Activated CD8-positive, alpha-beta memory T cell treated with anti-CD3 and anti-CD28 coated beads, Interleukin-2, amount 10 ng/mL, durations not matched to agents 7 days and 5 days (primary cell): Measurements from ENCODE around the gene PHF21B. TPM values are rescaled to one million over a fixed set of nuclear protein-coding genes. Genes with fewer than 3 reads are reported as not detected.

Experiments used
- ATAC-seq: fragments of 150-1000 bp; cut with Tn5 transposase; one replicate; pipeline ENCODE4 v1.10.0; 2021; ENCODE audit warnings: moderate library complexity
- CTCF ChIA-PET: fragments of 350-600 bp; sonication (Branson Sonifier 250); formaldehyde crosslinking; loops from one replicate; lab custom pipeline; 2021; ENCODE audit warnings: antibody characterized with exemption; lab: Charles Lee
- DNase-seq: peaks from one replicate; pipeline ENCODE4 v3.0.0-alpha.2; 2020
- H3K27ac Mint-ChIP-seq: one replicate; pipeline ENCODE4 v1.8.0; 2021; ENCODE audit warnings: mild to moderate bottlenecking, mixed read lengths
- H3K27me3 Mint-ChIP-seq: one replicate; pipeline ENCODE4 v1.8.0; 2021; ENCODE audit warnings: mixed read lengths
- H3K36me3 Mint-ChIP-seq: one replicate; pipeline ENCODE4 v1.8.0; 2021; ENCODE audit warnings: mild to moderate bottlenecking, mixed read lengths
- H3K4me1 Mint-ChIP-seq: one replicate; pipeline ENCODE4 v1.8.0; 2021; ENCODE audit warnings: mixed read lengths
- H3K4me3 Mint-ChIP-seq: one replicate; pipeline ENCODE4 v1.8.0; 2021; ENCODE audit warnings: mild to moderate bottlenecking, moderate library complexity, mixed read lengths
- H3K9me3 Mint-ChIP-seq: one replicate; pipeline ENCODE4 v1.8.0; 2022; ENCODE audit warnings: low read depth, mixed read lengths
- total RNA-seq, 2 experiments: library from RNA; stranded (reverse); gene quantifications; one replicate each; pipeline ENCODE4 v1.2.3, GENCODE V29; 2021

The PHF21B gene
- total RNA-seq, 2 experiments from 2014 or later = 0.84 to 0.93 TPM

- H3K9me3 Mint-ChIP-seq = no peaks in the 10 kb centered on the region
- ATAC-seq (no peak), DNase-seq (no peak)
- CTCF ChIA-PET = no interaction called here
- H3K4me3 Mint-ChIP-seq = peak overlapping the region; percentile 9
- H3K36me3 Mint-ChIP-seq = no peaks in the 10 kb centered on the region
- H3K4me1 Mint-ChIP-seq = peaks cover 13% of the 10 kb centered on the region
- no peak overlapping the region for H3K27ac Mint-ChIP-seq
- peaks cover 64% of the 10 kb centered on the region for H3K27me3 Mint-ChIP-seq
Observed at GRCh38 chr22:45007391-45008185, 2.2 kb downstream of the PHF21B start.

DNA sequence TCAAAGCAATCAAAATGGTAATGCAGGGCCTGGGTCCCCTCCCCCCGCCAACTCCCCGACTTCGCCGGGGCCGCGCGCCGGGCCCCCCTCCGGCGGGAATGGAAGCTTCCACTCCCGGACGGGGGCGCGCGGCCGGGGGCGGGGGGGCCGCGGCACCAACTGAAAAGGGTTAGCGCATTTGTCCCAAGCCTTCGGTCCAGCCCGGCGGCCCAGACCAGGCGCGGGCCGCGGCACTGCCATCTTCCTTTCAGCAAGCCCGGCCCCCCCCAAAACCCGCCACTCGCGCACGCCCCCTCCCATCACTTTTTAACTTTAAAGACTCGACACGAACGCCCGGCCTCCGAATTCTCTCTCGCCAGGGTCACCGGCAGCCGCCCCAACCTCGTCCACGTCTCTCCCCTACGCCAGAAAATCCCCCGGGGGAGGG is 2.8 kb downstream of the PHF21B start:
- Mint-ChIP-seq H3K9me3 (no peaks in the 10 kb centered on the region), H3K4me1 (peaks cover 13% of the 10 kb centered on the region), H3K27ac (no peak overlapping the region), H3K27me3 (peaks cover 58% of the 10 kb centered on the region), H3K36me3 (no peaks in the 10 kb centered on the region), H3K4me3 (no peak overlapping the region)
- CTCF ChIA-PET = no interaction called here
- no peak for DNase-seq
- no peak for ATAC-seq

- DNase-seq = no peak
- no peaks in the 10 kb centered on the region for H3K36me3 Mint-ChIP-seq
- H3K9me3 Mint-ChIP-seq = no peaks in the 10 kb centered on the region
- peaks cover 51% of the 10 kb centered on the region for H3K27me3 Mint-ChIP-seq
- H3K4me3 Mint-ChIP-seq = no peak overlapping the region
- ATAC-seq = no peak
- H3K4me1 Mint-ChIP-seq = peaks cover 13% of the 10 kb centered on the region
- H3K27ac Mint-ChIP-seq = no peak overlapping the region
- CTCF ChIA-PET = no interaction called here
Observed at GRCh38 chr22:45006111-45006963, 3.5 kb downstream of the PHF21B start.

DNA sequence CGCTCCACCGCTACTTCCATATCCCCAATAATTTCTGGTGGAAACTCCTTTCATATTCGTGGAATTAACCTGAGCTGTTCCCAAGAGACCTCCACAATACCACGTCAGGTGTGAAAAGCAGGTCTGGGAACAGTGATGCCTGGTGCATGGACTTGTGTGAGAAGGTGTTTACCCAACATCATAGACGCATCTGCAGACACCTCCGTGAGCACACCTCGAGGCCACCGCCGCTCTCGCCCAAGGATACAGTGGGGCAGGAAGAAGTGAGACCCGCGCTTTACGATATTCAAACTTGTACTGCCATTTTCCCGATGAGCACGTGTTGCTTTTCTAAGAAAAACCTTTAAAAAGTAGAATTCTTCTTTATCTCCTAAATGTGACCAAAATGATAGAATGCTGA is 8.2 kb downstream of the PHF21B start:
- DNase-seq (no peak), ATAC-seq (no peak)
- Mint-ChIP-seq H3K36me3 (no peaks in the 10 kb centered on the region), H3K9me3 (no peaks in the 10 kb centered on the region), H3K4me3 (no peak overlapping the region), H3K27ac (no peak overlapping the region), H3K27me3 (peaks cover 29% of the 10 kb centered on the region), H3K4me1 (peaks cover 5% of the 10 kb centered on the region)
- CTCF ChIA-PET = no interaction called here

- ATAC-seq (no peak), DNase-seq (no peak)
- CTCF ChIA-PET = no interaction called here
- H3K4me1 Mint-ChIP-seq = no peaks in the 10 kb centered on the region
- H3K27ac Mint-ChIP-seq = no peak overlapping the region
- H3K36me3 Mint-ChIP-seq = no peaks in the 10 kb centered on the region
- H3K4me3 Mint-ChIP-seq = no peak overlapping the region
- no peaks in the 10 kb centered on the region for H3K9me3 Mint-ChIP-seq
- H3K27me3 Mint-ChIP-seq = peaks cover 15% of the 10 kb centered on the region
Observed at GRCh38 chr22:45000330-45000729, 9.5 kb downstream of the PHF21B start.

DNA sequence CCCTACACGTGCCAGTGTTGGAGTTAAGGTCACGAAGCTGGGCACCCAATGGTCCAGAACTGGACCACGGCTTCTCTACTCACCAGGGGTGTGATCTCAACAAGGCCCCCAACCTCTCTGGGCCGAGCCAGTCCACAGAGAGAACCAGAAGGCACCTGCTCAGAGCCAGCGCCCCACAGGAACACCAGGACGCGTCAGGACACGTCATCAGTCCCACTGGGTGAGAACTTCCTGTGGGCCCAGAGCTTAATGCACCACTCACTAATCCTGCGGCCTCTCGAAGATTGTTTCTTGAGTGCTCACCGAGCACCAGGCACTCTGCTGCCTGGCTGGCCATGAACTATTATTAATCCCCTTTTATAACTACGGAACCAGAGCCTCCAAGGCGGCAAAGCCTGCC is 10.1 kb downstream of the PHF21B start:
- DNase-seq = no peak
- Mint-ChIP-seq H3K27me3 (peaks cover 9% of the 10 kb centered on the region), H3K36me3 (no peaks in the 10 kb centered on the region), H3K4me3 (no peak overlapping the region), H3K27ac (no peak overlapping the region), H3K4me1 (no peaks in the 10 kb centered on the region), H3K9me3 (no peaks in the 10 kb centered on the region)
- ATAC-seq = no peak
- CTCF ChIA-PET = no interaction called here

DNA sequence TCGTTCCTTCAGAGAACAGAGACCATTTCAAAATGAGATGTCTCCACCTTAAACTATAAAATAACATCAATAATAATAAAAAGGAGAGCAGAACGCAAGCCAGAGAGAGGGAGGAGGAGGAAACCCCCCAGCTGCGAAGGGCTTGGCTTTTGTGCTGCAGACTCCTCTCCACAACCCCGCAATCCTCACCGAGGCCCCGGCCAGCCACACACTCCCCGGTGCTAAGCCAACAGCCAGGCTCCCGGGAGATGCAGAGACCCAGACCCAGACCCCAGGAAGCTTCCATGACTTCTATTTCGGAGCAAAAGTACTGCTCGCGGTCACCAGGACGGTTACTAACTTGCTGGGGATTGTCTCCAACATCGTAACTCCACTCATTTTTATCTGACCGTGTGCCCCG is 10.6 kb downstream of the PHF21B start:
- Mint-ChIP-seq H3K36me3 (no peaks in the 10 kb centered on the region), H3K4me1 (no peaks in the 10 kb centered on the region), H3K27me3 (peaks cover 4% of the 10 kb centered on the region), H3K4me3 (no peak overlapping the region), H3K9me3 (no peaks in the 10 kb centered on the region), H3K27ac (no peak overlapping the region)
- ATAC-seq (no peak), DNase-seq (no peak)
- CTCF ChIA-PET = interaction anchor here (1.2 kb wide), 1 partner anchor 178 kb away, joined by 3 read pairs; no protein-coding TSS in a partner anchor

DNA sequence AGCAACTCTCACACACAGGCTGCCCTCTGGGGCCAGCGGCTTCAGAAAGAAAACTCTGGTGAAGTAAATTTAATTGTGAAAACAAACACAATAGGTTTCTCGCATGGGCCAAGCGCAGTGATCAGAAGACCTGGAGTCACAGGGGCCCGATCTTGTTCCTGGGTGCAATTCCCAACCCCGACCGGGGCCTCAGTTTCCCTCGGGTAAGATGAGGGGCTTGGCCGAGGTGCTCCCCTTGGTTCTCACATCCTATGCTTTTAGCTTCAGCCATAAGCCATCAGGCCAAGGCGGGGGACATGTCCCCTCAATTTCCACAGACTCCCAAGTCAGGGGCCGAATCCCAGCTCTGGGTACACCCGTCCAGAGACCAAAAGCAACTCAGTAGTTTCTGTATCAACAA is 11.5 kb downstream of the PHF21B start:
- CTCF ChIA-PET = interaction anchor here (1.2 kb wide), 1 partner anchor 178 kb away, joined by 3 read pairs; no protein-coding TSS in a partner anchor
- no peak for DNase-seq
- Mint-ChIP-seq H3K36me3 (no peaks in the 10 kb centered on the region), H3K9me3 (no peaks in the 10 kb centered on the region), H3K4me1 (no peaks in the 10 kb centered on the region), H3K4me3 (no peak overlapping the region), H3K27me3 (no peaks in the 10 kb centered on the region), H3K27ac (no peak overlapping the region)
- no peak for ATAC-seq

DNA sequence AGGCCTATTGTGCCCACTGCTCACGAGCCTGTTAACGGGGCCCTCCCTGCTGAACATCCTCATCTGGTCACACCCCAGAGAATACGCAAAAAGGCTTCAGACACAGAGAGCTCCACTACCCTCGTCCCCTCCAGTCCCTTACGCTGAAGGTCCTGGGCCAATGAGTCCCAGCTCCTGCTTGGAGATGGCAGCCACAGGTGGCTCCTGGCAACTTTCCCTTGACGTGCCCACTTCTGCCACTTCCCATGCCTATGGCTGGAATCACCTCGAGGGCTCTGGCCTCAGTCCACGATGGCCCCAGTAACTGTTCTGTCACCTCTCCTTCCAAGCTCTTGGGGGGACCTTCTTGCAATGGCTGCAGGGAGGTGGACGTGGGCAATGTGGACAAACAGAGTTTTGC is 12.7 kb downstream of the PHF21B start:
- no peak overlapping the region for H3K4me3 Mint-ChIP-seq
- H3K9me3 Mint-ChIP-seq = no peaks in the 10 kb centered on the region
- H3K36me3 Mint-ChIP-seq = no peaks in the 10 kb centered on the region
- no peak for ATAC-seq
- no peaks in the 10 kb centered on the region for H3K27me3 Mint-ChIP-seq
- CTCF ChIA-PET = no interaction called here
- H3K4me1 Mint-ChIP-seq = no peaks in the 10 kb centered on the region
- no peak overlapping the region for H3K27ac Mint-ChIP-seq
- no peak for DNase-seq

GRCh38 chr22:44996648-44997047 is 13.2 kb downstream of the PHF21B start:
- CTCF ChIA-PET = no interaction called here
- H3K27me3 Mint-ChIP-seq = no peaks in the 10 kb centered on the region
- ATAC-seq (no peak), DNase-seq (no peak)
- H3K27ac Mint-ChIP-seq = no peak overlapping the region
- no peaks in the 10 kb centered on the region for H3K4me1 Mint-ChIP-seq
- H3K9me3 Mint-ChIP-seq = no peaks in the 10 kb centered on the region
- H3K4me3 Mint-ChIP-seq = no peak overlapping the region
- H3K36me3 Mint-ChIP-seq = no peaks in the 10 kb centered on the region

DNA sequence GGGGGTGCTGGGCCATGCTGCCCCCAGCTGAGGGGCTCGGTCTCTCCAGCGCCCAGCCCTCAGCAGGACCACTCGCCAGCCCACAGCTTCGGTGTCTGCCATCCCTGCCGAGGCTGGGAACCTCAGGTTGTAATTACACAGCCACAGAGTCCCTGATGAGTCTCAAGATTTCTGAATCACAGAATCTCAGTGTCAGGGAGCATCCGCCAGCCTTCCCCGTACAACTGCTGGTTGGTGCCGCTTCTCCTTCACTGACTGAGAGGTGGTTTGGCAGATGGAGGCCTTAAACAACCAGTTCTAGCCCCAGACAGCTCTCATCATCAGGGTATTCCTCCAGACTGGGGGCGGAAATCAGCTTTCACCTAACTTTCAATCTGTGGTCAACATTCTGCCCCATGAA is 13.7 kb downstream of the PHF21B start:
- H3K27ac Mint-ChIP-seq = no peak overlapping the region
- H3K27me3 Mint-ChIP-seq = no peaks in the 10 kb centered on the region
- no peaks in the 10 kb centered on the region for H3K36me3 Mint-ChIP-seq
- H3K4me1 Mint-ChIP-seq = no peaks in the 10 kb centered on the region
- DNase-seq (no peak), ATAC-seq (no peak)
- no peaks in the 10 kb centered on the region for H3K9me3 Mint-ChIP-seq
- H3K4me3 Mint-ChIP-seq = no peak overlapping the region
- CTCF ChIA-PET = no interaction called here

GRCh38 chr22:44995715-44996114 is 14.1 kb downstream of the PHF21B start:
- CTCF ChIA-PET = no interaction called here
- Mint-ChIP-seq H3K4me3 (no peak overlapping the region), H3K4me1 (no peaks in the 10 kb centered on the region), H3K36me3 (no peaks in the 10 kb centered on the region), H3K27me3 (no peaks in the 10 kb centered on the region), H3K27ac (no peak overlapping the region), H3K9me3 (no peaks in the 10 kb centered on the region)
- DNase-seq = no peak
- no peak for ATAC-seq

DNA sequence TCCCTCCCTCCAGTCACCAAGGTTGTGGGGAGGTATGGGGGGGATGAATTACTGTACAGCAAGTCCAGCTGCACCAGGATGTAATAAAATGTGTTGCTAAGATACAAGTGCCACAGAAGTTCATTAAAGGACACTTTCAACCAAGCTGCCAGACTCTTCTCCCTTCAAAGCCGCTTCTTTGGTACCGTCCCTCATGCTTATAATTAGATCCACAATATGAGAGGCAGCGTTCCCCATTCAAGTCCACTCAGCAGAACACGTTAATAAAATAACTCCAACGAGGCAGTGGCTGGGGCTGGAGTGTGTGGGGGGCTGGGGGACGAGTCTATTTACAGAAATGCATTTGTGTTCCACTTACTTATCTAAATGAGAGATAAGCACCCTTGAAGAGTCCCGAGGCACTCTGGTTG is 14.7 kb downstream of the PHF21B start:
- H3K36me3 Mint-ChIP-seq = no peaks in the 10 kb centered on the region
- no peak overlapping the region for H3K27ac Mint-ChIP-seq
- no peaks in the 10 kb centered on the region for H3K4me1 Mint-ChIP-seq
- no peak for DNase-seq
- CTCF ChIA-PET = interaction anchor here (0.6 kb wide), 1 partner anchor 101 kb away, joined by 3 read pairs; no protein-coding TSS in a partner anchor
- H3K9me3 Mint-ChIP-seq = no peaks in the 10 kb centered on the region
- no peak overlapping the region for H3K4me3 Mint-ChIP-seq
- ATAC-seq = no peak
- H3K27me3 Mint-ChIP-seq = no peaks in the 10 kb centered on the region
